ENCODE data around the gene PCDHGB4. TPM values are rescaled to one million over a fixed set of nuclear protein-coding genes. Genes with fewer than 3 reads are reported as not detected.

The PCDHGB4 gene
- total and polyA plus RNA-seq, 4 donors, result 0.31 to 12.1 (median 4.0) TPM

- no peaks in the 10 kb centered on the region for H3K27me3 ChIP-seq (ENCODE audit: control insufficient read depth in 3 of 3, insufficient read depth in 3 of 3, low read length in 2 of 3)
- H3K27ac ChIP-seq (ENCODE audit: low read depth in 1 of 2, low read length in 1 of 2), result no peak overlapping the region
- ATAC-seq (ENCODE audit: insufficient read depth, low FRiP score) (no peak), DNase-seq (no peak)
- no peak for TF ChIP-seq CTCF (IDR thresholded peaks at IDR 0.05; ENCODE audit: control extremely low read depth, extremely low read depth)
- WGBS, 2 donors, result 24 to 25% methylated on average over 61 of the region's 61 CpGs
- peaks cover 0 to 3% (median 0%) of the 10 kb centered on the region in 5 donors for H3K4me1 ChIP-seq (ENCODE audit: control insufficient read depth in 5 of 5, insufficient read depth in 5 of 5, low read length in 5 of 5)
- peaks cover 3 to 40% (median 24%) of the 10 kb centered on the region in 4 donors for H3K9me3 ChIP-seq (ENCODE audit: control insufficient read depth in 4 of 4, insufficient read depth in 3 of 4, low read length in 3 of 4)
- peaks cover 0 to 3% (median 0%) of the 10 kb centered on the region in 4 donors for H3K36me3 ChIP-seq (ENCODE audit: control insufficient read depth in 4 of 4, insufficient read depth in 4 of 4, low read length in 4 of 4)
- H3K9ac ChIP-seq (ENCODE audit: insufficient read depth in 1 of 2, low read length in 2 of 2), result no peak overlapping the region
- H3K4me3 ChIP-seq, result no peak overlapping the region
Measured at GRCh38 chr5:141399555-141400258, 12.2 kb downstream of the PCDHGB4 start.

- no peak for ATAC-seq (ENCODE audit: insufficient read depth, low FRiP score)
Measured at GRCh38 chr5:141402553-141403243, 15.2 kb downstream of the PCDHGB4 start, which contains the start of gene PCDHGA9. TSS of gene PCDHGA9 (plus strand) at chr5:141402778. CDS start at chr5:141402953, 175 bp downstream.

GRCh38 chr5:141403387-141403786 is 15.9 kb downstream of the PCDHGB4 start:
- no peak for TF ChIP-seq CTCF (IDR thresholded peaks at IDR 0.05; ENCODE audit: control extremely low read depth, extremely low read depth)
- WGBS, 2 donors, result 29 to 30% methylated on average over 20 to 22 of the region's 22 CpGs
- Histone ChIP-seq H3K4me1 (ENCODE audit: control insufficient read depth in 5 of 5, insufficient read depth in 5 of 5, low read length in 5 of 5) (peaks cover 0 to 4% (median 0%) of the 10 kb centered on the region in 5 donors), H3K9ac (ENCODE audit: insufficient read depth in 1 of 2, low read length in 2 of 2) (no peak overlapping the region), H3K27ac (ENCODE audit: low read depth in 1 of 2, low read length in 1 of 2) (no peak overlapping the region), H3K36me3 (ENCODE audit: control insufficient read depth in 4 of 4, insufficient read depth in 4 of 4, low read length in 4 of 4) (peaks cover 0 to 5% (median 0%) of the 10 kb centered on the region in 4 donors), H3K4me3 (no peak overlapping the region), H3K9me3 (ENCODE audit: control insufficient read depth in 4 of 4, insufficient read depth in 3 of 4, low read length in 3 of 4) (peaks cover 3 to 51% (median 24%) of the 10 kb centered on the region in 4 donors), H3K27me3 (ENCODE audit: control insufficient read depth in 3 of 3, insufficient read depth in 3 of 3, low read length in 2 of 3) (no peaks in the 10 kb centered on the region)
- ATAC-seq (ENCODE audit: insufficient read depth, low FRiP score), result no peak
- no peak for DNase-seq

More at GRCh38 chr5:141402553-141403243, 15.2 kb downstream of the PCDHGB4 start, which contains the start of gene PCDHGA9:
- Histone ChIP-seq H3K27me3 (ENCODE audit: control insufficient read depth in 3 of 3, insufficient read depth in 3 of 3, low read length in 2 of 3) (no peaks in the 10 kb centered on the region), H3K4me3 (peak within 1 kb of the TSS; percentile 3), H3K9me3 (ENCODE audit: control insufficient read depth in 4 of 4, insufficient read depth in 3 of 4, low read length in 3 of 4) (peaks cover 3 to 47% (median 24%) of the 10 kb centered on the region in 4 donors), H3K36me3 (ENCODE audit: control insufficient read depth in 4 of 4, insufficient read depth in 4 of 4, low read length in 4 of 4) (peaks cover 0 to 5% (median 0%) of the 10 kb centered on the region in 4 donors), H3K4me1 (ENCODE audit: control insufficient read depth in 5 of 5, insufficient read depth in 5 of 5, low read length in 5 of 5) (peaks cover 0 to 4% (median 0%) of the 10 kb centered on the region in 5 donors), H3K9ac (ENCODE audit: insufficient read depth in 1 of 2, low read length in 2 of 2) (peak within 1 kb of the TSS in 1 of 2 donors; percentile 1), H3K27ac (ENCODE audit: low read depth in 1 of 2, low read length in 1 of 2) (no peak within 1 kb of the TSS)
- 17 to 19% methylated on average over 27 of the region's 27 CpGs for WGBS, 2 donors
- no peak for TF ChIP-seq CTCF (IDR thresholded peaks at IDR 0.05; ENCODE audit: control extremely low read depth, extremely low read depth)
- peak; percentile 37 to 45 (median 43) for DNase-seq

Data from lung (tissue), 12 donors.